ENCODE data around the gene TFE3. TPM values are rescaled to one million over a fixed set of nuclear protein-coding genes. Genes with fewer than 3 reads are reported as not detected.
A peak's percentile ranks its signal among the peaks of the same experiment; 100 is the strongest.

TFE3 gene
- total and polyA plus RNA-seq, 2 experiments from 2014 or later: 21.4 to 83.8 TPM

- Histone ChIP-seq H3K27me3 (ENCODE audit: insufficient read depth) (no peaks in the 10 kb centered on the region), H3K4me1 (ENCODE audit: insufficient read depth) (0 out of 2 replicates have a peak, but pooled peaks cover 3% of the 10 kb centered on the region), H2AFZ (no peak within 1 kb of the TSS), H3K4me3 (peak within 1 kb of the TSS; percentile 55), H3K4me2 (peak within 1 kb of the TSS; percentile 74), H3K36me3 (ENCODE audit: insufficient read depth) (no peaks in the 10 kb centered on the region), H3F3A (replicated peaks; ENCODE audit: low read depth) (no peaks in the 10 kb centered on the region), H3K79me2 (replicated peaks; ENCODE audit: insufficient read depth) (peaks cover 23% of the 10 kb centered on the region), H4K20me1 (replicated peaks; ENCODE audit: insufficient read depth) (no peaks in the 10 kb centered on the region), H3K27ac (ENCODE audit: low read depth) (0 out of 2 replicates have a peak within 1 kb of the TSS, but pooled peaks have one; percentile 14), H3K9me2 (ENCODE audit: insufficient read depth) (no peaks in the 10 kb centered on the region)
- H3K27me3 Mint-ChIP-seq (ENCODE audit: insufficient read depth, low read depth, poor library complexity): no peaks in the 10 kb centered on the region
- no peaks in the 10 kb centered on the region for H3K9me3 Mint-ChIP-seq
- DNase-seq (ENCODE audit: low spot score): peak; percentile 62
- TF ChIP-seq REST (IDR thresholded peaks at IDR 0.05; ENCODE audit: unreplicated experiment) (no peak), POLR2AphosphoS5 (IDR thresholded peaks at IDR 0.05; ENCODE audit: low read depth) (no peak), STAT1 (IDR thresholded peaks at IDR 0.05; ENCODE audit: unreplicated experiment) (no peak), EZH2 (IDR thresholded peaks at IDR 0.05; ENCODE audit: low read depth, unreplicated experiment) (no peak), ZNF331 (CRISPR knock-in tag; IDR thresholded peaks at IDR 0.05; ENCODE audit: low read depth) (no peak), ZNF114 (CRISPR knock-in tag; IDR thresholded peaks at IDR 0.05) (no peak), NANOG (IDR thresholded peaks at IDR 0.05; ENCODE audit: borderline replicate concordance) (no peak), CREB1 (CRISPR knock-in tag; IDR thresholded peaks at IDR 0.05; ENCODE audit: low read depth) (no peak), ETS1 (IDR thresholded peaks at IDR 0.05) (no peak), EZH2phosphoT487 (IDR thresholded peaks at IDR 0.05; ENCODE audit: unreplicated experiment) (no peak), JUNB (IDR thresholded peaks at IDR 0.05; ENCODE audit: unreplicated experiment) (no peak)
- TF ChIP-seq, protein P1, sequence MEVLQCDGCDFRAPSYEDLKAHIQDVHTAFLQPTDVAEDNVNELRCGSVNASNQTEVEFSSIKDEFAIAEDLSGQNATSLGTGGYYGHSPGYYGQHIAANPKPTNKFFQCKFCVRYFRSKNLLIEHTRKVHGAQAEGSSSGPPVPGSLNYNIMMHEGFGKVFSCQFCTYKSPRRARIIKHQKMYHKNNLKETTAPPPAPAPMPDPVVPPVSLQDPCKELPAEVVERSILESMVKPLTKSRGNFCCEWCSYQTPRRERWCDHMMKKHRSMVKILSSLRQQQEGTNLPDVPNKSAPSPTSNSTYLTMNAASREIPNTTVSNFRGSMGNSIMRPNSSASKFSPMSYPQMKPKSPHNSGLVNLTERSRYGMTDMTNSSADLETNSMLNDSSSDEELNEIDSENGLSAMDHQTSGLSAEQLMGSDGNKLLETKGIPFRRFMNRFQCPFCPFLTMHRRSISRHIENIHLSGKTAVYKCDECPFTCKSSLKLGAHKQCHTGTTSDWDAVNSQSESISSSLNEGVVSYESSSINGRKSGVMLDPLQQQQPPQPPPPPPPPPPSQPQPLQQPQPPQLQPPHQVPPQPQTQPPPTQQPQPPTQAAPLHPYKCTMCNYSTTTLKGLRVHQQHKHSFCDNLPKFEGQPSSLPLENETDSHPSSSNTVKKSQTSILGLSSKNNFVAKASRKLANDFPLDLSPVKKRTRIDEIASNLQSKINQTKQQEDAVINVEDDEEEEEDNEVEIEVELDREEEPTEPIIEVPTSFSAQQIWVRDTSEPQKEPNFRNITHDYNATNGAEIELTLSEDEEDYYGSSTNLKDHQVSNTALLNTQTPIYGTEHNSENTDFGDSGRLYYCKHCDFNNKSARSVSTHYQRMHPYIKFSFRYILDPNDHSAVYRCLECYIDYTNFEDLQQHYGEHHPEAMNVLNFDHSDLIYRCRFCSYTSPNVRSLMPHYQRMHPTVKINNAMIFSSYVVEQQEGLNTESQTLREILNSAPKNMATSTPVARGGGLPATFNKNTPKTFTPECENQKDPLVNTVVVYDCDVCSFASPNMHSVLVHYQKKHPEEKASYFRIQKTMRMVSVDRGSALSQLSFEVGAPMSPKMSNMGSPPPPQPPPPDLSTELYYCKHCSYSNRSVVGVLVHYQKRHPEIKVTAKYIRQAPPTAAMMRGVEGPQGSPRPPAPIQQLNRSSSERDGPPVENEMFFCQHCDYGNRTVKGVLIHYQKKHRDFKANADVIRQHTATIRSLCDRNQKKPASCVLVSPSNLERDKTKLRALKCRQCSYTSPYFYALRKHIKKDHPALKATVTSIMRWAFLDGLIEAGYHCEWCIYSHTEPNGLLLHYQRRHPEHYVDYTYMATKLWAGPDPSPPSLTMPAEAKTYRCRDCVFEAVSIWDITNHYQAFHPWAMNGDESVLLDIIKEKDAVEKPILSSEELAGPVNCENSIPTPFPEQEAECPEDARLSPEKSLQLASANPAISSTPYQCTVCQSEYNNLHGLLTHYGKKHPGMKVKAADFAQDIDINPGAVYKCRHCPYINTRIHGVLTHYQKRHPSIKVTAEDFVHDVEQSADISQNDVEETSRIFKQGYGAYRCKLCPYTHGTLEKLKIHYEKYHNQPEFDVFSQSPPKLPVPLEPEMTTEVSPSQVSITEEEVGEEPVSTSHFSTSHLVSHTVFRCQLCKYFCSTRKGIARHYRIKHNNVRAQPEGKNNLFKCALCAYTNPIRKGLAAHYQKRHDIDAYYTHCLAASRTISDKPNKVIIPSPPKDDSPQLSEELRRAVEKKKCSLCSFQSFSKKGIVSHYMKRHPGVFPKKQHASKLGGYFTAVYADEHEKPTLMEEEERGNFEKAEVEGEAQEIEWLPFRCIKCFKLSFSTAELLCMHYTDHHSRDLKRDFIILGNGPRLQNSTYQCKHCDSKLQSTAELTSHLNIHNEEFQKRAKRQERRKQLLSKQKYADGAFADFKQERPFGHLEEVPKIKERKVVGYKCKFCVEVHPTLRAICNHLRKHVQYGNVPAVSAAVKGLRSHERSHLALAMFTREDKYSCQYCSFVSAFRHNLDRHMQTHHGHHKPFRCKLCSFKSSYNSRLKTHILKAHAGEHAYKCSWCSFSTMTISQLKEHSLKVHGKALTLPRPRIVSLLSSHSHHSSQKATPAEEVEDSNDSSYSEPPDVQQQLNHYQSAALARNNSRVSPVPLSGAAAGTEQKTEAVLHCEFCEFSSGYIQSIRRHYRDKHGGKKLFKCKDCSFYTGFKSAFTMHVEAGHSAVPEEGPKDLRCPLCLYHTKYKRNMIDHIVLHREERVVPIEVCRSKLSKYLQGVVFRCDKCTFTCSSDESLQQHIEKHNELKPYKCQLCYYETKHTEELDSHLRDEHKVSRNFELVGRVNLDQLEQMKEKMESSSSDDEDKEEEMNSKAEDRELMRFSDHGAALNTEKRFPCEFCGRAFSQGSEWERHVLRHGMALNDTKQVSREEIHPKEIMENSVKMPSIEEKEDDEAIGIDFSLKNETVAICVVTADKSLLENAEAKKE (CRISPR knock-in tag; IDR thresholded peaks at IDR 0.05): no peak
- TF ChIP-seq, protein P2, sequence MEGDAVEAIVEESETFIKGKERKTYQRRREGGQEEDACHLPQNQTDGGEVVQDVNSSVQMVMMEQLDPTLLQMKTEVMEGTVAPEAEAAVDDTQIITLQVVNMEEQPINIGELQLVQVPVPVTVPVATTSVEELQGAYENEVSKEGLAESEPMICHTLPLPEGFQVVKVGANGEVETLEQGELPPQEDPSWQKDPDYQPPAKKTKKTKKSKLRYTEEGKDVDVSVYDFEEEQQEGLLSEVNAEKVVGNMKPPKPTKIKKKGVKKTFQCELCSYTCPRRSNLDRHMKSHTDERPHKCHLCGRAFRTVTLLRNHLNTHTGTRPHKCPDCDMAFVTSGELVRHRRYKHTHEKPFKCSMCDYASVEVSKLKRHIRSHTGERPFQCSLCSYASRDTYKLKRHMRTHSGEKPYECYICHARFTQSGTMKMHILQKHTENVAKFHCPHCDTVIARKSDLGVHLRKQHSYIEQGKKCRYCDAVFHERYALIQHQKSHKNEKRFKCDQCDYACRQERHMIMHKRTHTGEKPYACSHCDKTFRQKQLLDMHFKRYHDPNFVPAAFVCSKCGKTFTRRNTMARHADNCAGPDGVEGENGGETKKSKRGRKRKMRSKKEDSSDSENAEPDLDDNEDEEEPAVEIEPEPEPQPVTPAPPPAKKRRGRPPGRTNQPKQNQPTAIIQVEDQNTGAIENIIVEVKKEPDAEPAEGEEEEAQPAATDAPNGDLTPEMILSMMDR (conservative IDR thresholded peaks at IDR 0.05; ENCODE audit: low read depth in 2 of 2): no peak
- ATAC-seq: peak; percentile 90
- peak within 1 kb of the TSS; percentile 48; the same call in 1 of the 2 replicates for H3K27ac Mint-ChIP-seq
- H3K4me3 Mint-ChIP-seq: peak within 1 kb of the TSS; percentile 78
- H3K4me1 Mint-ChIP-seq: peaks cover 11% of the 10 kb centered on the region
- H3K36me3 Mint-ChIP-seq (ENCODE audit: low read depth): peaks cover 16% of the 10 kb centered on the region; the same call in 2 of the 3 replicates
Measured at GRCh38 chrX:49058794-49059193, 15.6 kb upstream of the TFE3 start, which contains the start of gene CCDC120. Gene CCDC120, plus strand, starts transcription at chrX:49058999. Its CDS starts 3,043 bp downstream, at chrX:49062042.

Measured in GM23338 (cell line).